ENCODE measurements around the gene LCE2A.

DNA sequence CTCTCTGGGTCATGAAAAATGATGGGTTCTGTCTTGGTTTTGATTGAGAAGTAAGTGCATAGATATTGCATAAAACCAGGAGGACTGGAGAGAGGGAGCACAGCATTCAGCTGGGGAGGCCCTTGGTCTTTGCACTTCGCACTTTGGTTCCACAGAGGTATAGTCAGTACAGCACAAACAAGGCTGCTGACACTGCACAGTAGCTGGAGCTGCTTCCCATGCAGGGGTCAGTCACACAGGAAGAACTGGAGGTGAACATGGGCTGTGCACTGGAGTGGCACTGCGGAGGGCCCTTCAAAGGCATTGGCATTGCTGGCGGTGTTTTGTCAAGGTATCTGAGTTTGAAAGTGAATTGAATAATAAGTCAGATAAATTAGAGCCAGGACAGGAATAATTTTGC, 39.5 kb upstream of the LCE2A start:
- TF ChIP-seq, protein P1, sequence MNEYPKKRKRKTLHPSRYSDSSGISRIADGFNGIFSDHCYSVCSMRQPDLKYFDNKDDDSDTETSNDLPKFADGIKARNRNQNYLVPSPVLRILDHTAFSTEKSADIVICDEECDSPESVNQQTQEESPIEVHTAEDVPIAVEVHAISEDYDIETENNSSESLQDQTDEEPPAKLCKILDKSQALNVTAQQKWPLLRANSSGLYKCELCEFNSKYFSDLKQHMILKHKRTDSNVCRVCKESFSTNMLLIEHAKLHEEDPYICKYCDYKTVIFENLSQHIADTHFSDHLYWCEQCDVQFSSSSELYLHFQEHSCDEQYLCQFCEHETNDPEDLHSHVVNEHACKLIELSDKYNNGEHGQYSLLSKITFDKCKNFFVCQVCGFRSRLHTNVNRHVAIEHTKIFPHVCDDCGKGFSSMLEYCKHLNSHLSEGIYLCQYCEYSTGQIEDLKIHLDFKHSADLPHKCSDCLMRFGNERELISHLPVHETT (CRISPR knock-in tag; conservative IDR thresholded peaks at IDR 0.05 in 1 of 2, IDR thresholded peaks at IDR 0.05 in 1 of 2): no peak
- no peak for TF ChIP-seq CSDE1 (IDR thresholded peaks at IDR 0.05)
- TF ChIP-seq EGR1 (conservative IDR thresholded peaks at IDR 0.05): no peak
- no peak for TF ChIP-seq POLR2A (conservative IDR thresholded peaks at IDR 0.05)
- TF ChIP-seq, protein P2, sequence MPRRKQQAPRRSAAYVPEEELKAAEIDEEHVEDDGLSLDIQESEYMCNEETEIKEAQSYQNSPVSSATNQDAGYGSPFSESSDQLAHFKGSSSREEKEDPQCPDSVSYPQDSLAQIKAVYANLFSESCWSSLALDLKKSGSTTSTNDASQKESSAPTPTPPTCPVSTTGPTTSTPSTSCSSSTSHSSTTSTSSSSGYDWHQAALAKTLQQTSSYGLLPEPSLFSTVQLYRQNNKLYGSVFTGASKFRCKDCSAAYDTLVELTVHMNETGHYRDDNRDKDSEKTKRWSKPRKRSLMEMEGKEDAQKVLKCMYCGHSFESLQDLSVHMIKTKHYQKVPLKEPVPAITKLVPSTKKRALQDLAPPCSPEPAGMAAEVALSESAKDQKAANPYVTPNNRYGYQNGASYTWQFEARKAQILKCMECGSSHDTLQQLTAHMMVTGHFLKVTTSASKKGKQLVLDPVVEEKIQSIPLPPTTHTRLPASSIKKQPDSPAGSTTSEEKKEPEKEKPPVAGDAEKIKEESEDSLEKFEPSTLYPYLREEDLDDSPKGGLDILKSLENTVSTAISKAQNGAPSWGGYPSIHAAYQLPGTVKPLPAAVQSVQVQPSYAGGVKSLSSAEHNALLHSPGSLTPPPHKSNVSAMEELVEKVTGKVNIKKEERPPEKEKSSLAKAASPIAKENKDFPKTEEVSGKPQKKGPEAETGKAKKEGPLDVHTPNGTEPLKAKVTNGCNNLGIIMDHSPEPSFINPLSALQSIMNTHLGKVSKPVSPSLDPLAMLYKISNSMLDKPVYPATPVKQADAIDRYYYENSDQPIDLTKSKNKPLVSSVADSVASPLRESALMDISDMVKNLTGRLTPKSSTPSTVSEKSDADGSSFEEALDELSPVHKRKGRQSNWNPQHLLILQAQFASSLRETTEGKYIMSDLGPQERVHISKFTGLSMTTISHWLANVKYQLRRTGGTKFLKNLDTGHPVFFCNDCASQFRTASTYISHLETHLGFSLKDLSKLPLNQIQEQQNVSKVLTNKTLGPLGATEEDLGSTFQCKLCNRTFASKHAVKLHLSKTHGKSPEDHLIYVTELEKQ (CRISPR knock-in tag; IDR thresholded peaks at IDR 0.05): no peak
- no peak for TF ChIP-seq EZH2 (IDR thresholded peaks at IDR 0.05; ENCODE audit: borderline replicate concordance, low read depth, low read length)
- TF ChIP-seq CEBPB (tag; IDR thresholded peaks at IDR 0.05): no peak
- TF ChIP-seq, protein P3, sequence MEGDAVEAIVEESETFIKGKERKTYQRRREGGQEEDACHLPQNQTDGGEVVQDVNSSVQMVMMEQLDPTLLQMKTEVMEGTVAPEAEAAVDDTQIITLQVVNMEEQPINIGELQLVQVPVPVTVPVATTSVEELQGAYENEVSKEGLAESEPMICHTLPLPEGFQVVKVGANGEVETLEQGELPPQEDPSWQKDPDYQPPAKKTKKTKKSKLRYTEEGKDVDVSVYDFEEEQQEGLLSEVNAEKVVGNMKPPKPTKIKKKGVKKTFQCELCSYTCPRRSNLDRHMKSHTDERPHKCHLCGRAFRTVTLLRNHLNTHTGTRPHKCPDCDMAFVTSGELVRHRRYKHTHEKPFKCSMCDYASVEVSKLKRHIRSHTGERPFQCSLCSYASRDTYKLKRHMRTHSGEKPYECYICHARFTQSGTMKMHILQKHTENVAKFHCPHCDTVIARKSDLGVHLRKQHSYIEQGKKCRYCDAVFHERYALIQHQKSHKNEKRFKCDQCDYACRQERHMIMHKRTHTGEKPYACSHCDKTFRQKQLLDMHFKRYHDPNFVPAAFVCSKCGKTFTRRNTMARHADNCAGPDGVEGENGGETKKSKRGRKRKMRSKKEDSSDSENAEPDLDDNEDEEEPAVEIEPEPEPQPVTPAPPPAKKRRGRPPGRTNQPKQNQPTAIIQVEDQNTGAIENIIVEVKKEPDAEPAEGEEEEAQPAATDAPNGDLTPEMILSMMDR (IDR thresholded peaks at IDR 0.05 in 2 of 3, conservative IDR thresholded peaks at IDR 0.05 in 1 of 3; ENCODE audit: insufficient read depth in 2 of 3, low read depth in 1 of 3, low read length in 3 of 3): no peak
- TF ChIP-seq, protein P4, sequence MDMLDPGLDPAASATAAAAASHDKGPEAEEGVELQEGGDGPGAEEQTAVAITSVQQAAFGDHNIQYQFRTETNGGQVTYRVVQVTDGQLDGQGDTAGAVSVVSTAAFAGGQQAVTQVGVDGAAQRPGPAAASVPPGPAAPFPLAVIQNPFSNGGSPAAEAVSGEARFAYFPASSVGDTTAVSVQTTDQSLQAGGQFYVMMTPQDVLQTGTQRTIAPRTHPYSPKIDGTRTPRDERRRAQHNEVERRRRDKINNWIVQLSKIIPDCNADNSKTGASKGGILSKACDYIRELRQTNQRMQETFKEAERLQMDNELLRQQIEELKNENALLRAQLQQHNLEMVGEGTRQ (CRISPR knock-in tag; IDR thresholded peaks at IDR 0.05): no peak
- no peak for TF ChIP-seq SIX5 (IDR thresholded peaks at IDR 0.05; ENCODE audit: borderline replicate concordance in 1 of 2, insufficient read depth in 1 of 2, low read depth in 1 of 2, low read length in 2 of 2)
- TF ChIP-seq, protein P5, sequence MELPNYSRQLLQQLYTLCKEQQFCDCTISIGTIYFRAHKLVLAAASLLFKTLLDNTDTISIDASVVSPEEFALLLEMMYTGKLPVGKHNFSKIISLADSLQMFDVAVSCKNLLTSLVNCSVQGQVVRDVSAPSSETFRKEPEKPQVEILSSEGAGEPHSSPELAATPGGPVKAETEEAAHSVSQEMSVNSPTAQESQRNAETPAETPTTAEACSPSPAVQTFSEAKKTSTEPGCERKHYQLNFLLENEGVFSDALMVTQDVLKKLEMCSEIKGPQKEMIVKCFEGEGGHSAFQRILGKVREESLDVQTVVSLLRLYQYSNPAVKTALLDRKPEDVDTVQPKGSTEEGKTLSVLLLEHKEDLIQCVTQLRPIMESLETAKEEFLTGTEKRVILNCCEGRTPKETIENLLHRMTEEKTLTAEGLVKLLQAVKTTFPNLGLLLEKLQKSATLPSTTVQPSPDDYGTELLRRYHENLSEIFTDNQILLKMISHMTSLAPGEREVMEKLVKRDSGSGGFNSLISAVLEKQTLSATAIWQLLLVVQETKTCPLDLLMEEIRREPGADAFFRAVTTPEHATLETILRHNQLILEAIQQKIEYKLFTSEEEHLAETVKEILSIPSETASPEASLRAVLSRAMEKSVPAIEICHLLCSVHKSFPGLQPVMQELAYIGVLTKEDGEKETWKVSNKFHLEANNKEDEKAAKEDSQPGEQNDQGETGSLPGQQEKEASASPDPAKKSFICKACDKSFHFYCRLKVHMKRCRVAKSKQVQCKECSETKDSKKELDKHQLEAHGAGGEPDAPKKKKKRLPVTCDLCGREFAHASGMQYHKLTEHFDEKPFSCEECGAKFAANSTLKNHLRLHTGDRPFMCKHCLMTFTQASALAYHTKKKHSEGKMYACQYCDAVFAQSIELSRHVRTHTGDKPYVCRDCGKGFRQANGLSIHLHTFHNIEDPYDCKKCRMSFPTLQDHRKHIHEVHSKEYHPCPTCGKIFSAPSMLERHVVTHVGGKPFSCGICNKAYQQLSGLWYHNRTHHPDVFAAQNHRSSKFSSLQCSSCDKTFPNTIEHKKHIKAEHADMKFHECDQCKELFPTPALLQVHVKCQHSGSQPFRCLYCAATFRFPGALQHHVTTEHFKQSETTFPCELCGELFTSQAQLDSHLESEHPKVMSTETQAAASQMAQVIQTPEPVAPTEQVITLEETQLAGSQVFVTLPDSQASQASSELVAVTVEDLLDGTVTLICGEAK (IDR thresholded peaks at IDR 0.05): no peak
- TF ChIP-seq, protein P5 (CRISPR knock-in tag; IDR thresholded peaks at IDR 0.05): no peak
- no peak for TF ChIP-seq HLTF (IDR thresholded peaks at IDR 0.05)
- no peak for TF ChIP-seq SETDB1 (IDR thresholded peaks at IDR 0.05; ENCODE audit: low read length)
- no peak for TF ChIP-seq TOE1 (IDR thresholded peaks at IDR 0.05; ENCODE audit: borderline replicate concordance)
- TF ChIP-seq TOE1 (CRISPR knock-in tag; IDR thresholded peaks at IDR 0.05; ENCODE audit: borderline replicate concordance, low read depth): no peak

Data from K562 (cell line).